ENCODE measurements around the gene TMEM63A.

- TF ChIP-seq CTCF (IDR thresholded peaks at IDR 0.05) (no peak), POLR2A (IDR thresholded peaks at IDR 0.05; ENCODE audit: low read depth) (no peak)
Measured at GRCh38 chr1:225899044-225899925, 17.1 kb upstream of the TMEM63A start.
